NCI-H146 treated with DMSO at 0.1 percent for 48 hours (cell line): ENCODE data around the gene DNAH14.

Experiments
- DNase-seq: peaks from one replicate; lab custom pipeline; 2025; ENCODE audit not compliant: unreplicated experiment; lab: John Stamatoyannopoulos, UW

DNAH14 gene

GRCh38 chr1:225424562-225425200 is 495.2 kb downstream of the DNAH14 start:
- DNase-seq = no peak

- DNase-seq = no peak
Observed at GRCh38 chr1:225425201-225425786, 495.8 kb downstream of the DNAH14 start.

- DNase-seq = no peak
Observed at GRCh38 chr1:225426395-225427234, 497.1 kb downstream of the DNAH14 start.

GRCh38 chr1:225427235-225428067 is 498.0 kb downstream of the DNAH14 start, which contains the start of gene LBR:
Gene LBR, minus strand, starts transcription at chr1:225428038. Its CDS starts 3,963 bp downstream, at chr1:225424075.
- no peak for DNase-seq

GRCh38 chr1:225428068-225428880 is 498.8 kb downstream of the DNAH14 start:
- DNase-seq = peak; percentile 79

GRCh38 chr1:225428881-225429455 is 499.5 kb downstream of the DNAH14 start:
- DNase-seq = no peak

- DNase-seq = no peak
Observed at GRCh38 chr1:225430301-225430700, 500.8 kb downstream of the DNAH14 start.

- no peak for DNase-seq
Observed at GRCh38 chr1:225431081-225431863, 501.8 kb downstream of the DNAH14 start.

GRCh38 chr1:225434046-225434445 is 504.6 kb downstream of the DNAH14 start:
- DNase-seq = no peak

GRCh38 chr1:225435076-225435475 is 505.6 kb downstream of the DNAH14 start:
- no peak for DNase-seq

- DNase-seq = no peak
Observed at GRCh38 chr1:225435487-225435886, 506.0 kb downstream of the DNAH14 start.

GRCh38 chr1:225435957-225436392 is 506.5 kb downstream of the DNAH14 start:
- no peak for DNase-seq

- no peak for DNase-seq
Observed at GRCh38 chr1:225437710-225438437, 508.4 kb downstream of the DNAH14 start.

GRCh38 chr1:225440380-225441221 is 511.1 kb downstream of the DNAH14 start:
- no peak for DNase-seq

GRCh38 chr1:225441314-225442122 is 512.0 kb downstream of the DNAH14 start:
- no peak for DNase-seq

GRCh38 chr1:225442123-225442505 is 512.6 kb downstream of the DNAH14 start:
- no peak for DNase-seq
